ENCODE measurements around the gene HADHA. TPM values are rescaled to one million over a fixed set of nuclear protein-coding genes. Genes with fewer than 3 reads are reported as not detected.
A peak's percentile ranks its signal among the peaks of the same experiment; 100 is the strongest.

Gene HADHA
- total RNA-seq, 6 donors from 2014 or later = 61.8 to 120 (median 110) TPM

DNA sequence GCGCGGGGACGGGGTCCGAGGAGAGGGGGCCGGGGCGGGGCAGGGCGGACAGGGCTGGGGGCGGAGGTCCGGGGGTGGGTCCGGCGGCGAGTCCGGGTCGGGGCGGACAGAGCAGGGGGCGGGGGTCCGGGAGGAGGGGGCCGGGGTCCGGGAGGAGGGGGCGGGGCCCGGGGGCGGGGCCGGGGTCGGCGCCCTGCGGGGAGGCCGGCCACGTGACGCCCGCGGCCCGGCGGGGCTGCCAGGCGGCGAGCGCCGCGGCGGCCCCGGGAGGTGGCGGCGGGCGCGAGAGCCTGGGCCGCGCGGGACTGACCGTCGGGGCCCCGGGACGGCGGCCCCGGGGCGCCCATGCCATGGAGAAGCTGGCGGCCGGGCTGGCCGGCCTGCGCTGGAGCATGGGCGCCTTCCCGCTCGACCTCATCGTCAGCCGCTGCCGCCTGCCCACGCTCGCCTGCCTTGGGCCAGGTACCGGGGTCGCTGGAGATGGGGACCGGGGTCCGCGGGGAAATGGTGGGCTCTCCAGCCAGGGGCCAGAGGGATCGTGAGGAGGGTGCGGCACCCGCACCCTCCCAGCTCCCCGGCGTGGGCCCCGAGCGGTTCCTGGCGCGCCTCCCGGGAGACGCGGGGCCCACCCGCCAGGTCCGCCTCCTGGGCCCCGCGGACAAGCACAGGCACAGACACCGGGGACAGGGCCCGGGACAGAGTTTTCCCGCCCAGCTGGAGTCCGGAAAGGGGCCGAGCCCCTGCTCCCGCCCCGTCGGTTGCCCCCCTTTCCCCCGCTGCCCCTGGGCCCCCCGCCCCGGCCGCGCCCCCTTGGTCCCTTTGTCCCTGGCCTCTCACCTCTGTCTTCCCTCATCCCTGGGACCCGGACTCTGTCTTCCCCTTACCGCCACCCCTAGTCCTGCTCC, 71.3 kb downstream of the HADHA start, which contains the start of gene GAREM2:
TSS of gene GAREM2 (plus strand) at position 218 of the 905 bp plus-strand sequence. CDS start at position 351, 133 bp downstream.
- Histone ChIP-seq H3K27me3 (peaks cover 0 to 29% (median 20%) of the 10 kb centered on the region in 4 donors), H3K36me3 (no peaks in the 10 kb centered on the region), H3K27ac (no peak within 1 kb of the TSS), H3K4me1 (peaks cover 10 to 24% (median 15%) of the 10 kb centered on the region in 4 donors), H3K9me3 (no peaks in the 10 kb centered on the region), H3K4me3 (peak within 1 kb of the TSS; percentile 5 to 47 (median 40))
- 0 to 5% methylated on average over 3 to 5 of the region's 102 CpGs for WGBS, 2 donors
- TF ChIP-seq POLR2AphosphoS5 (IDR thresholded peaks at IDR 0.05) = no peak
- TF ChIP-seq EP300 (IDR thresholded peaks at IDR 0.05) = no peak
- no peak for TF ChIP-seq CTCF (IDR thresholded peaks at IDR 0.05)
- TF ChIP-seq POLR2A (IDR thresholded peaks at IDR 0.05) = no peak
- ATAC-seq (ENCODE audit: low FRiP score in 2 of 2) (no peak), DNase-seq (peak in 1 of 2 donors; percentile 85)

GRCh38 chr2:26172189-26172870, 72.1 kb downstream of the HADHA start:
- 25 to 68% methylated on average over 14 to 39 of the region's 56 CpGs for WGBS, 2 donors
- DNase-seq (peak in 1 of 2 donors; percentile 83), ATAC-seq (ENCODE audit: low FRiP score in 2 of 2) (no peak)
- peak overlapping the region in 3 of 4 donors; percentile 33 to 47 (median 46) for H3K4me3 ChIP-seq
- no peaks in the 10 kb centered on the region for H3K36me3 ChIP-seq
- H3K9me3 ChIP-seq = no peaks in the 10 kb centered on the region
- H3K4me1 ChIP-seq = peaks cover 10 to 24% (median 15%) of the 10 kb centered on the region in 4 donors
- TF ChIP-seq CTCF (IDR thresholded peaks at IDR 0.05) = no peak
- TF ChIP-seq POLR2A (IDR thresholded peaks at IDR 0.05) = no peak
- no peak for TF ChIP-seq POLR2AphosphoS5 (IDR thresholded peaks at IDR 0.05)
- no peak for TF ChIP-seq EP300 (IDR thresholded peaks at IDR 0.05)
- H3K27me3 ChIP-seq = peaks cover 0 to 29% (median 20%) of the 10 kb centered on the region in 4 donors
- no peak overlapping the region for H3K27ac ChIP-seq

GRCh38 chr2:26170795-26171194, 73.6 kb downstream of the HADHA start:
- Histone ChIP-seq H3K36me3 (no peaks in the 10 kb centered on the region), H3K4me3 (no peak overlapping the region), H3K27ac (no peak overlapping the region), H3K9me3 (no peaks in the 10 kb centered on the region), H3K4me1 (peaks cover 10 to 24% (median 15%) of the 10 kb centered on the region in 4 donors), H3K27me3 (peaks cover 0 to 29% (median 20%) of the 10 kb centered on the region in 4 donors)
- TF ChIP-seq EP300 (IDR thresholded peaks at IDR 0.05) (no peak), CTCF (IDR thresholded peaks at IDR 0.05) (no peak), POLR2AphosphoS5 (IDR thresholded peaks at IDR 0.05) (no peak), POLR2A (IDR thresholded peaks at IDR 0.05) (no peak)
- no peak for ATAC-seq (ENCODE audit: low FRiP score in 2 of 2)
- no peak for DNase-seq
- WGBS, 2 donors = 87 to 91% methylated on average over 9 of the region's 9 CpGs

- DNase-seq = peak in 1 of 2 donors; percentile 3
These were observed 74.6 kb downstream of the HADHA start for GRCh38 chr2:26169681-26170414.

More at GRCh38 chr2:26169681-26170414, 74.6 kb downstream of the HADHA start:
- Histone ChIP-seq H3K4me3 (no peak overlapping the region), H3K36me3 (no peaks in the 10 kb centered on the region), H3K9me3 (no peaks in the 10 kb centered on the region), H3K27ac (no peak overlapping the region), H3K4me1 (peaks cover 10 to 24% (median 15%) of the 10 kb centered on the region in 4 donors), H3K27me3 (peaks cover 0 to 29% (median 20%) of the 10 kb centered on the region in 4 donors)
- 78 to 79% methylated on average over 14 of the region's 14 CpGs for WGBS, 2 donors
- ATAC-seq (ENCODE audit: low FRiP score in 2 of 2) = no peak
- TF ChIP-seq POLR2AphosphoS5 (IDR thresholded peaks at IDR 0.05) = no peak

All from upper lobe of left lung (tissue), 6 donors.